GM12801 (cell line): ENCODE results near the gene SEMA3C.

ENCODE experiments used
- TF ChIP-seq, protein P1 (sequence below): IDR thresholded peaks from one replicate; pipeline ENCODE4 v1.5.1; 2011; ENCODE audit warnings: control low read depth; ENCODE audit not compliant: insufficient read length; ENCODE audit errors: extremely low read depth

Gene SEMA3C

DNA sequence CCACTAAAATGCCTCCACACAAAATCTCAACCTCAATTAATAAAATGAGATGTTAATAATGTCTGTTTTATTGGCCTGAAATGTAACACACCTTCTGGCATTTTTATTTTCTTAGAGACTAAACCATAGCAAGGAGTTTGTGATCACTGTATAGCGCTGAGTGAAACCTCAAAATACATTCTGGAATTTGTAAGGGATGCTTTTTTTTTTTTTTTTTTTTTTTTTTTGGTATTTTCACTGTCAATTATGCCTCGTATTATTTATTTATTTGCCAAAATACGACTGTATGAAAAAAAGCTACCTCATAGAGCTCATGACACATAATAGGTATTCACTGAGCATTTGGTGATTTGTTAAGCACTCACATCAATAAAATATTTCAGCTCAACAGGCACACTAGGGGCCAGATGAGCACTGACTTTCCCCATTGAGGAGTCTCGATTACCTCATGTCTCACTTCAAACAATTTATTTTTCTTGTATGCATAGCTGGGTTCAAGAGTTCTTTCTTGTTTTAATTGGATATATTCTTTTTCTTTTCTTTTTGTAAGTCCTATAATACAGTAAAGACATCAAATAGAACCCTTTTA is 36.5 kb downstream of the SEMA3C start:
- TF ChIP-seq, protein P1, sequence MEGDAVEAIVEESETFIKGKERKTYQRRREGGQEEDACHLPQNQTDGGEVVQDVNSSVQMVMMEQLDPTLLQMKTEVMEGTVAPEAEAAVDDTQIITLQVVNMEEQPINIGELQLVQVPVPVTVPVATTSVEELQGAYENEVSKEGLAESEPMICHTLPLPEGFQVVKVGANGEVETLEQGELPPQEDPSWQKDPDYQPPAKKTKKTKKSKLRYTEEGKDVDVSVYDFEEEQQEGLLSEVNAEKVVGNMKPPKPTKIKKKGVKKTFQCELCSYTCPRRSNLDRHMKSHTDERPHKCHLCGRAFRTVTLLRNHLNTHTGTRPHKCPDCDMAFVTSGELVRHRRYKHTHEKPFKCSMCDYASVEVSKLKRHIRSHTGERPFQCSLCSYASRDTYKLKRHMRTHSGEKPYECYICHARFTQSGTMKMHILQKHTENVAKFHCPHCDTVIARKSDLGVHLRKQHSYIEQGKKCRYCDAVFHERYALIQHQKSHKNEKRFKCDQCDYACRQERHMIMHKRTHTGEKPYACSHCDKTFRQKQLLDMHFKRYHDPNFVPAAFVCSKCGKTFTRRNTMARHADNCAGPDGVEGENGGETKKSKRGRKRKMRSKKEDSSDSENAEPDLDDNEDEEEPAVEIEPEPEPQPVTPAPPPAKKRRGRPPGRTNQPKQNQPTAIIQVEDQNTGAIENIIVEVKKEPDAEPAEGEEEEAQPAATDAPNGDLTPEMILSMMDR = no peak

DNA sequence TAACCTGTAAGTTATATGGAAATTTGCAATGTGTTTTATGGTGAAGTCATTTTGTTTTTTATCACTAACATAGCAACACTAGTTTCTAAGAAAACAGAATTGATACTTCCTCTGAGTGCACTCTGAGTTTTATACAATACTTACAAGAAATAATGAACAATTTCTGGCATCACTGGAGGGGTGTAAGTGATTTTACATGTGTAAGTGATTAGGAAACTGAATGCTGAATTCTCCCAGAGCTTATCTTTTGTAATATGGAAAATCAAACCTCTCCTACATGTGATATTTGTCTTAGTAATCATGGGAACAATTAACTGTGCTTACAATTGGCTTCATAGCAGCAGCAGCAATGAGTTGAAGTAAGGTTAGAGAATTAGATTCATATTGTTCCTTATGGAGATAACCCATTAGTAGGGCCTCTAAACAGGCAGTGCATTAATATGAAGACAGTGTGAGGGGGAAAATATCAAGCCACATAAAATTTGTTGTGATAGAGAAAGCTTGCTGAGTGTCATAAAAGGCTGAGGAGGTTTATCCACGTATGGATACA is 37.4 kb downstream of the SEMA3C start:
- TF ChIP-seq, protein P1 = no peak

DNA sequence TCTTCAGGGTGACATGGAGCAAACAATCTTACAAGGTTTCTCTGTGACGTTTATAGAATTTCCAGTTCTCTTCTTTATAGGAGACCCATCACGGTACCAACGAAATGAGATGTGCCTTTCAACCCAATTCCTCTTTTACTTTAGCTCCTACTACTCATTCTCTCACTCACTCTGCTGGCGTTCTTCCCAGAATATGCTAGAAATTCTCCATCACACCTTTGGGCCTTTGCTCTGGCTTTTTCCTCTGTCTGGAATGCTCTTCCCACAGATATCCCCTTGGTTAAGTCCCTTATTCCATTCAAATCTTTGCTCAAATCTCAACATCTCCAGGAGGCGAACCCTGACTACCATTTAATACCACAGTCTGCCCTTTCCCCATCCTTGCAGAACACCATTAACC is 39.0 kb downstream of the SEMA3C start:
- TF ChIP-seq, protein P1 = no peak

DNA sequence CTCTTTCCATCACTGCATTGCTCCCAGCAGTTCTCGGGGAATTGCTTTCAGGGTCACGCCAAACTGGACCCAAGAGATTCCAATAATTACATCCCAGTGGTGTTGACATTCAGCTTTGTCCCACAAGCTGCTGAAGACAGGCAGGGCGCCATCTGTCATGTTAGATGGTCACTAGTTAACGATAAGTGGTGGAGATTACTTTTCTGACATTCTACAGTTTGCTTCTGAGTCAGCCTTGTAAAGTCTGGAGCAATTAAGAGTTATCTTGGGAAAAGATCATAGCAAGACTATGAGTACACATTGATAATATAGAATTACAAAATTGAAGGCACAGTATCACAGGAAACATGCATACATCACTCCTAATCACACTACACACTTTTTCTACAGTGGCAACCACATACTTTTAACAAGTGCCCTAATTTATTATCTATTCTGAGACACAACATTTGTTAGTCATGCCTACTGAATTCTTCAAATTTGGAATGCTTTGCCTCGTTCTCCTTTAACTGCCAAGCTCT is 41.9 kb downstream of the SEMA3C start:
- TF ChIP-seq, protein P1 = no peak

DNA sequence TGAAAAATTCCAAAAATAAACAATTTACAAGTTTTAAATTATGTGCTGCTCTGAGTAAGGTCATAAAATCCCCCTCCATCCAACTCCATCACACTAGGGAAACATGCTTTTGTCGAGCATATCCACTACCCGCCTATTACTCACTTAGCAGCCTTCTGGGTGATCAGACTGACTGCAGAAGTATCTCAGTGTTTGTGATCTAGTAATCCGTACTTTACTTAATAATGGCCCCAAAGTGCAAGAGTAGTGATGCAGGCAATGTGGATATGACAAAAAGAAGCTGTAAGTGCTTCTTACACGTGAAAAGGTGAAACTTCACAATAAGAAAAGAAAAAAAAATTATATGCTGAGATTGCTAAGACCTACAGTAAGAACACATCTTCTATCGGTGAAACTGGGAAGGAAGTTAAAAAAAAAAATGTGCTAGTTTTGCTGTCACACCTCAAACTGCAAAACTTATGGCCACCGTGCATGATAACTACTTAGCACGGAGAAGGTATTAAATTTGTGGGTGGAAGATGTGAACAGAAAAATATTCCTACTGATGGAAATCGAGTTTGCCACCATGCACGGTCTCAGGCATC is 43.2 kb downstream of the SEMA3C start:
- TF ChIP-seq, protein P1 = no peak

DNA sequence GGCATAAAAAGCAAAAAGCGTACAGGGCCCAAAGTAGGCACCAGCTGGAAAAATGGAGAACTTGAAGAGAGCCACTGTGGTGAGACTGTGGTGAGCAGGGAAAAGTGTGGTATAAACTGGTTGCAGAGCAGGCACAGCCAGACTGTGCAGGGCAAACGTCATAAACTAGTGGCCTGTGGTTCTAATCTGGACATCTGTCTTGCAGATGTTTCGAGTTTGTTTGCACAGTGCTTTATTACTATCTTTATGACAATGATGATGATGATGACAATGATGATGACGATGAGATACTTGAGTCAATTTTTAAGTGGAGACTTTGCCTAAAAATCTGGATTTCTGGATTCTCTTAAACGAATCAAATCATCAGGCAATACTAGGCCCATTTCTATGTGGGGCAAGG is 45.7 kb downstream of the SEMA3C start:
- TF ChIP-seq, protein P1 = no peak

DNA sequence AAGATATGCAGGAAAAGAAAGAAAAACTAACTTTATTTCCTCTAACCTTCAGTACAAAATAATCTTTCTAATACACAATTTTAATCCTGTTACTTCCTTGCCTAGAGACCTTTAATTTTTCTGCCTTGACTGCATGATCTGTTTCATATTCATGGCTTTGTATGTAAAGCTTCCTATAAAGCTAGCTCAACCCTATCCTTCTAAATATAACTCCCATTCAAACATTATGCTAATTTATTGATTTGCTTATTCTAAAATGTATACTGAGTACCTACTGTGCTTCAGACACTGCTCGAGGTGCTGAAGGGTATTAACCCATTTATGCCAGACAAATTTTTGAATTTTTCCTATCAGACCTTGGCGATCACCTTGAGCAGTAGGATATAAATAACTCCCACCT is 47.6 kb downstream of the SEMA3C start:
- TF ChIP-seq, protein P1 = no peak
